Stimulated activated CD8-positive, alpha-beta memory T cell treated with anti-CD3 and anti-CD28 coated beads, Interleukin-2, amount 100 ng/mL, for 48 hours (primary cell): ENCODE results near the gene DCK.
"Not testable (repeated sequence)": the region's sequence is repeated elsewhere in the genome, so short reads cannot be mapped to it uniquely, and the experiment has no call there.

Source experiments
- DNase-seq, 2 donors: peaks; one replicate each; pipeline ENCODE4 v3.0.0-alpha.2; 2020; ENCODE audit warnings: low read depth in 2 of 2

DCK gene

DNA sequence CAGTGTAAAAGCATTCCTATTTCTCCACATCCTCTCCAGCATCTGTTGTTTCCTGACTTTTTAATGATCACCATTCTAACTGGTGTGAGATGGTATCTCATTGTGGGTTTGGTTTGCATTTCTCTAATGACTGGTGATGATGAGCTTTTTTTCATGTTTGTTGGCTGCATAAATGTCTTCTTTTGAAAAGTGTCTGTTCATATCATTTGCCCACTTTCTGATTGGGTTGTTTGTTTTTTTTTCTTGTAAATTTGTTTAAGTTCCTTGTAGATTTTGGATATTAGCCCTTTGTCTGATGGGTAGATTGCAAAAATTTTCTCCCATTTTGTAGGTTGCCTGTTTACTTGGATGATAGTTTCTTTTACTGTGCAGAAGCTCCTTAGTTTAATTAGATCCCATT, 6.2 kb downstream of the DCK start:
- DNase-seq: not testable (repeated sequence)

- not testable (repeated sequence) for DNase-seq
Observed at GRCh38 chr4:71001363-71001762, 7.9 kb downstream of the DCK start.

DNA sequence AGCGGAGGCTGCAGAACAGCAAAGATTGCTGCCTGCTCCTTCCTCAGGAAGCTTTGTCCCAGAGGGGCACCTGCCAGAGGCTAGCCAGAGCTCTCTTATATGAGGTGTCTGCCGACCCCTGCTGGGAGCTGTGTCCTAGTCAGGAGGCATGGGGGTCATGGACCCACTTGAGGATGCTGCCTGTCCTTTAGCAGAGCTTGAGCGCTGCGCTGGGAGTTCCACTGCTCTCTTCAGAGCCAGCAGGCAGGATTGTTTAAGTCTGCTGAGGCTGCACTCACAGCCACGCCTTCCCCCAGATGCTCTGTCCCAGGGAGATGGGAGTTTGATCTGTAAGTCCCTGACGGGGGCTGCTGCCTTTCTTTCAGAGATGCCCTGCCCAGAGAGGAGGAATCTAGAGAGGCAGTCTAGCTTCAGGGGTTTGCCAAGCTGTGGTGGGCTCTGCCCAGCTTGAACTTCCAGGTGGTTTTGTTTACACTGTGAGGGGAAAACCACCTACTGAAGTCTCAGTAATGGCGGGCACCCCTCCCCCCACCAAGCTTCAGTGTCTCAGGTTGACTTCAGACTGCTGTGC, 10.9 kb downstream of the DCK start:
- DNase-seq: peak; percentile 20 to 41

DNA sequence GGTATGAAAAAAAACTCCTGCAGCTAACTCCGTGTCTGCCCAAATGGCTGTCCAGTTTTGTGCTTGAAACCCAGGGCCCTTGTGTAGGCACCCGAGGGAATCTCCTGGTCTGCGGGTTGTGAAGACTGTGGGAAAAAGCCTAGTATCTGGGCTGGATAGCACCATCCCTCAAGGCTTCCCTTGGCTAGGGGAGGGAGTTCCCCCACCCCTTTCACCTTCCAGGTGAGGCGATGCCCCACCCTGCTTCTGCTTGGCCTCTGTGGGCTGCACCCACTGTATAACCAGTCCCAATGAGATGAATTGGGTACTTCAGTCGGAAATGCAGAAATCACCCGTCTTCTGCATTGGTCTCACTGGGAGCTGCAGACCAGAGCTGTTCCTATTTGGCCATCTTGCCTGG, 11.6 kb downstream of the DCK start:
- not testable (repeated sequence) for DNase-seq

- DNase-seq: no peak
Observed at GRCh38 chr4:71006203-71006907, 12.9 kb downstream of the DCK start.

DNA sequence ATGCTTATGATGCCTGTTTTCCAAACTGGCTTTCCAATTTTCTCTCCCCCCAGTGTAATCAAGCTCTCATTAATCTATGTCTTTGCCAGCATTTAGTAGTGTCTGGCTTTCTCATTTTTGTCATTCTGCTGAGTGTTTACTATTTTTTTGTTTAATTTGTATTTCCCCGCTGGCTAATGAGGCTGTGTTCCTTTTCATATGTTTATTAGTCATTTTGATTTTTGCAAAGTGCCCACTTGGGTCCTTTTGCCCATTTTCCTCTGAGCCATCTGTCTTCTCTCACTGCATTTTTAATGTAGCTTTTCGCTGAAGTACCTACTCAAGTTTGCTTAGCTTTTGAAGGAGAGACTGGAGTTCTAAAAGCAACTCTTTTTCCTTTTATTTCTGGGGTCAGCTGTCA, 14.7 kb downstream of the DCK start:
- DNase-seq: no peak

GRCh38 chr4:71009086-71009485, 15.6 kb downstream of the DCK start:
- DNase-seq: no peak

DNA sequence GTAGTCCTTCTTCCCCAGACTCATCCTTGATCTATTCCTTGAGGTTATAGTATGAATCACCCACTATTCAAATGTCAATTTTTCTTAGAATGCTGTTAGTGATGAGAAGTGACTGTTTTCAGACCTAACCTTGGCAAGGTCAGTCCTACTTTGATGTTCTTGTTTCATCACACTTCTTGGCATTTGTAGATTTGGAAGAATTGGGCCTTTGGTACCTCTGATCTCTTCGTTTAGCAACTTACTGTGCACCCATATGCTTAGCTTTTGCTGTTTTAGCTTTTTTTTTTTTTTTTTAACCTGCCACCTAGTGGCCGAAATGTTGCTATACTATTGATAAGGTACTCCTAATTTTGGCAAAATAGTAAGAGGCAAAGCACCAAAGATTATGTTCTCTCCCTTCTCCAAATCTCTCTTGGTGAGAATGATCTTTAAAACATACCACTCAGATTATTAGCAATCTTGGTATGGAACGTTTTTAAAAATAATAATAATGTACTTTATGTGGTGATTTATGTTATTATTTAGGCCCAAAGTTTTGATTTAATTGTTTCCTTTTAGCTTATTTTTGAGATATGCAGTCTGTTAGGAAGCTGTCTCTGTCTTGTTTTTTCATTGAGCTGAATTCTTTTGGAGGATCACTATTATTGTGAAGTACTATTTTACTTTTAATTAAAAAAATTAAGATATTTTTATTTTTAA, 16.6 kb downstream of the DCK start:
- DNase-seq: no peak

DNA sequence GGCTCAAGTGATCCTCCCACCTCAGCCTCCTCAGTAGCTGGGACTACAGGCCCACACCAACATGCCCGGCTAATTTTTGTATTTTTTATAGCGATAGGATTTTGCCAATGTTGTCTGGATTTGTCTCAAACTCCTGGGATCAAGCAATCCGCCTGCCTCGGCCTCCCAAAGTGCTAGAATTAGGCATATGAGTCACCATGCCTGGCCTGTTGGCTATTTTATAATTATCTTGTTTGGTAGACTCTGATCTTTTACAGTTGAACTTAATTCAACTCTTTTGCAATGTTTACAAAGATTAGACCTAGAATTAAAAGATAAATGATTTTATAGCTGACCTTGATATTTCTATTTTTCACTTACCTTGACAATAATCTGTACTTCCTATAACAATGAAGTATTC, 18.0 kb downstream of the DCK start:
- no peak for DNase-seq

GRCh38 chr4:71017391-71017790, 23.9 kb downstream of the DCK start:
- DNase-seq: not testable (repeated sequence)

DNA sequence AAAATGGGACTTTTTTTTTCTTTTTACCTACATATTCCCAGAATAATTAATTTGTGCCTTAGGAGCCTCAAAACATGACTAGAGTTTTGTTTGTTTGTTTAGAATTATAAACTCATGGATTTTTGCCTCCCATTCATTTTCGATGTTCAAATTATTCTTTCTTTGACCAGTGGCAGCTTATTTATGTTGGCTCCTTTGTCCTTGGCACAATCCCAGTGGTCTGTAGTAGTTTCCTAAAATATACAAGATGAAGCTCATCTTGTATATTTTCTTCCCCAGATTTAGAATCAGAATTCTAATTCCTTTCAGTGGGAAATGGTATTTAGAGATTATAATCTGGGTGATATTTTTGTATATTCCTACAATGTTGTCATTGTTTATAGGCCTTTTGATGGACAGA, 27.2 kb downstream of the DCK start:
- DNase-seq: no peak

DNA sequence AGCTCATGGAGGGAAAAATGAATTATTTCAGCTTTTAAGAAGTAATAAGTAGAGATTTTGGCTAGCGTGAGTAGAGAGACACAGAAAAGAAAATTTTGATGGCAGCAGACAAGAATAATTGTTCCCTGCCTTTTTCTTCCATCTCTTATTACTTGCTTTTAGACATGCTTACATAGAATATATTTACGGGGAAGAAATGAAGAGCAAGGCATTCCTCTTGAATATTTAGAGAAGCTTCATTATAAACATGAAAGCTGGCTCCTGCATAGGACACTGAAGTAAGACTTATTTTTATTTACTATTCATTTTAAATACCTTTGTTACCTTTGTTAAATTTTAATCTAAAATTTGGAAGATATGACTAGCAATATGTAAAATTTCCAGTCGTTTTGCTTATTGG, 32.2 kb downstream of the DCK start:
- no peak for DNase-seq

DNA sequence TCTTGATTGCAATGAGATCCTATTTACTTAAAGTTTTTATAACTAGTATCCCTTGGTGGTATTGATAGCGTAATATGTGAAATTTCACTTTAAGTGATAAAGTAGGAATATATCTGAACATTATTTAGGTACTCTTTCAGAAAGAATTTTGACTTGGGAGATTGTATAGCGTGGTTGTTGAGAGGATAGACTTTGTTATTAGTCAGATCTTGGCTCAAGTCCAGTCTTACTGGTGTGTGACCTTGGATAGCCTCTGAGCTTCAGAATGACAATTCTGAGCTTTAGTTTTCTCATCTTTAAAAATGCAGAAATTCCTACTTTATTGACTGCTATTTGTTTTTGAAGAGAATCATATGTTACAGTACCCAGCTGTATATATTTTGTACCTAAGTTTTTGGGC, 32.6 kb downstream of the DCK start:
- no peak for DNase-seq

DNA sequence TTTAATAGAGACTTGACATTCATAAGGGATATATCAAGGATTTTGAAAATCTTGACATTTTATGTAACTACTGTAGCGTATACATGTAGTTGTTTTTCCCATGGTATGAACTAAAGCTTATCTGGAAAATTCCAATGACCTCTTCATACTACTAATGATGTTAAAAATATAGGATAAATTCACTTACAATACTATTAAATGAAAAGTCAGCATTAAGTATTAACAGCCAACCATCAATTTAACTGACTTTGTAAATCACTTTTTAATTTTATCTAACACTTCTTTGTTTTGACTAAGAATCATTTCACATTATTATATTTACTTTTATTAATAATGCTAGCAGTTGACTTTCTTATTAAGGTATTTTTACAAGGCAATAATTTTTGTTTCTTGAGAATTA, 34.2 kb downstream of the DCK start:
- DNase-seq: no peak

DNA sequence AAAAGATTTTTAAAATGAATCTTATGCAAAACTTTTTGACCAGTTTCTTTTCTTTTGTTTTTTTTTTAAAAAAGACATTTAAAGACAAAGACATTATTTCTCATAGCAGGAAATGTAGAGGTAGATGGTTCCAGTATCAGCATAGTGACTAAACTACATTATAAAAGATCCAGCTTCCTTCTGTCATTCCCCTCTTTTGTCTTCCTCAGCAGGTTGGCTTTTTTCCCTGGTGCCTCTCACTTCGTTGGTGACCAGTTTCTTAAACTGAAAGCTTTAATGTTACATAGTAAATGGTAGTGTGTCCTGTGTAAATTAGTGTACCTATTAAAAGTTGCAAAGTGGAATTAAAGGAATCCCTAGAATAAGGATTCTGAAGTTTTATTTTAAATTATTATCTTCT, 36.1 kb downstream of the DCK start:
- no peak for DNase-seq

DNA sequence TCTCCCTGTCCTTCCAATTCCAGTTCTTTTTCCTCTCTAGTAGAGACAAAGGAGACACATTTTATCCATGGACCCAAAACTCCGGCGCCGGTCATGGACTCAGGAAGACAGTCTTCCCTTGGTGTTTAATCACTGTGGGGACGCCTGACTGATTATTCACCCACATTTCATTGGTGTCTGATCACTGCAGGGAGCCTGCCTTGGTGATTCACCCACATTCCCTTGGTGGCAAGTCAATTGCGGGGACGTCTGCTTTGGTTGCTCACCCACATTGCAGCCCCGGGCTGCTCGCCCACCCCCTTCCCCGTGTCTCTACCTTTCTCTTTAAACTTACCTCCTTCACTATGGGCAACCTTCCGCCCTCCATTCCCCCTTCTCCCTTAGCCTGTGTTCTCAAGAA, 38.7 kb downstream of the DCK start:
- not testable (repeated sequence) for DNase-seq

DNA sequence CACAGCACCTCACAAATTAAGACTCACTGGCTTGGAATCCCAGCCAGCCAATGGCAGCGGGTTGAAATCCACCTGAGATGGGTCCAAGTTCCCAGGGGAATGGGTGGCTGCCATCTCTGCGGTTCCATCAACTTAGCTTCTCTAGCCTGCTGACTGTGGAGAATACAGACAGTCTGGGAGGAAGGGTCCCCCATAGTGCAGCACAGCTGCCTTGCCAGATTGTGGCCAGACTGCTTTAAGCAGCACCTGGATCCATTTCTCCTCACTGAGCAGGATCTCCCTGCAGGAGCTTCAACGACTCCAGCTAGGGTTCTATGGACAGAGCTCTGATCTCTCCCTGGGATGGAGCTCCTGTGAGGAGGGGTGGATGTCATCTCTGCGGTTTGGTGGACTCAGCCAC, 51.8 kb downstream of the DCK start:
- DNase-seq: no peak

DNA sequence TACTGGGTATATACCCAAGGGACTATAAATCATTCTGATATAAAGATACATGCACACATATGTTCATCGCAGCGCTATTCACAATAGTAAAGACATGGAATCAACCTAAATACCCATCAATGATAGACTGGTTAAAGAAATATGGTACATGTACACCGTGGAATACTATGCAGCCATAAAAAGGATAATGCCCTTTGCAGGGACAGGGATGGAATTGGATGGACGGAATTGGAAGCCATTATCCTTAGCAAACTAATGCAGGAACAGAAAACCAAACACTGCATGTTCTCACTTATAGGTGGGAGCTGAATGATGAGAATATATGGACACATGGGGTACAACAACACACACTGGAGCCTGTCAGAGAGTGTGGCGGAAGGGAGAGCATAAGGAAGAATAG, 55.9 kb downstream of the DCK start:
- DNase-seq: no peak

DNA sequence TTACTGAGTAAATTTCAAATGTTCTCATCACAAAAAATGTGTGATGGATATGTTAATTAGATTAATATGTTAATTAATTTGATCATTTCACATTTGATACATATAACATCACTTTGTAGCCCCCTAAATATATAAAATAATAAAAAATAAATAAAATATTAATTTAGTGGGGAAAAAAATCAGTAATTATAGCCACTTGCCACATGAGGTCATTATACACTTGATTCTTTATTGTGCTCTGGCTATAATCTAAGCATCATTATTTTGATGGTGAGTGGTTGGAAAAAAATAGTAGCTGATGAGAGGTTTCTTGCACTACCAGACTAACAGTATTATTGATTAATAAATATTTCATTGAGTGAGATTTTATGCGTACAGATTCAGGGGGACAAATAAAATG, 57.4 kb downstream of the DCK start:
- no peak for DNase-seq

GRCh38 chr4:71052034-71052433, 58.6 kb downstream of the DCK start:
- DNase-seq: no peak

GRCh38 chr4:71052716-71053115, 59.3 kb downstream of the DCK start:
- DNase-seq: no peak

GRCh38 chr4:71053613-71054012, 60.2 kb downstream of the DCK start:
- not testable (repeated sequence) for DNase-seq

- DNase-seq: not testable (repeated sequence)
Observed at GRCh38 chr4:71059573-71059972, 66.1 kb downstream of the DCK start.
